C1 segment of cervical spinal cord (tissue), 14 donors: Measurements from ENCODE around the gene TPD52L2.
"Not testable (repeated sequence)": the region's sequence is repeated elsewhere in the genome, so short reads cannot be mapped to it uniquely, and the experiment has no call there.

Source experiments
- DNase-seq, 14 donors: peaks; one replicate each; lab custom pipeline; 2025; lab: John Stamatoyannopoulos, UW

TPD52L2 gene

GRCh38 chr20:63895202-63895951, 30.3 kb downstream of the TPD52L2 start:
- no peak for DNase-seq

- no peak for DNase-seq
Measured at GRCh38 chr20:63895952-63896263, 30.8 kb downstream of the TPD52L2 start.

- DNase-seq, result peak in 6 of 14 donors; percentile 12 to 47 (median 30)
Measured at GRCh38 chr20:63896264-63897105, 31.4 kb downstream of the TPD52L2 start.

GRCh38 chr20:63897978-63898561, 33.0 kb downstream of the TPD52L2 start:
- no peak for DNase-seq

- DNase-seq, result no peak
Measured at GRCh38 chr20:63898882-63899558, 34.0 kb downstream of the TPD52L2 start.

GRCh38 chr20:63900413-63900812, 35.3 kb downstream of the TPD52L2 start:
- DNase-seq, result no peak

- DNase-seq, result no peak
Measured at GRCh38 chr20:63903796-63904561, 38.9 kb downstream of the TPD52L2 start.

GRCh38 chr20:63908008-63908682, 43.1 kb downstream of the TPD52L2 start:
- DNase-seq, result no peak

- DNase-seq, result peak in 10 of 14 donors; percentile 18 to 61 (median 32)
Measured at GRCh38 chr20:63911176-63911575, 46.1 kb downstream of the TPD52L2 start.

GRCh38 chr20:63913768-63914167, 48.7 kb downstream of the TPD52L2 start:
- DNase-seq, result no peak

- DNase-seq, result peak in 8 of 14 donors; percentile 4 to 46 (median 24)
Measured at GRCh38 chr20:63915471-63915870, 50.4 kb downstream of the TPD52L2 start.

GRCh38 chr20:63916371-63916939, 51.4 kb downstream of the TPD52L2 start:
- DNase-seq, result not testable (repeated sequence)

- no peak for DNase-seq
Measured at GRCh38 chr20:63917811-63918210, 52.7 kb downstream of the TPD52L2 start.

- no peak for DNase-seq
Measured at GRCh38 chr20:63919130-63919529, 54.1 kb downstream of the TPD52L2 start.

GRCh38 chr20:63920226-63920625, 55.2 kb downstream of the TPD52L2 start:
- no peak for DNase-seq

- no peak for DNase-seq
Measured at GRCh38 chr20:63923651-63924050, 58.6 kb downstream of the TPD52L2 start.

GRCh38 chr20:63924241-63924640, 59.2 kb downstream of the TPD52L2 start:
- DNase-seq, result no peak

GRCh38 chr20:63926298-63926697, 61.2 kb downstream of the TPD52L2 start:
- no peak for DNase-seq

GRCh38 chr20:63929071-63929470, 64.0 kb downstream of the TPD52L2 start:
- no peak for DNase-seq

GRCh38 chr20:63929473-63929883, 64.4 kb downstream of the TPD52L2 start:
- DNase-seq, result not testable (repeated sequence)
